ENCODE measurements around the gene RNU6-8.

DNA sequence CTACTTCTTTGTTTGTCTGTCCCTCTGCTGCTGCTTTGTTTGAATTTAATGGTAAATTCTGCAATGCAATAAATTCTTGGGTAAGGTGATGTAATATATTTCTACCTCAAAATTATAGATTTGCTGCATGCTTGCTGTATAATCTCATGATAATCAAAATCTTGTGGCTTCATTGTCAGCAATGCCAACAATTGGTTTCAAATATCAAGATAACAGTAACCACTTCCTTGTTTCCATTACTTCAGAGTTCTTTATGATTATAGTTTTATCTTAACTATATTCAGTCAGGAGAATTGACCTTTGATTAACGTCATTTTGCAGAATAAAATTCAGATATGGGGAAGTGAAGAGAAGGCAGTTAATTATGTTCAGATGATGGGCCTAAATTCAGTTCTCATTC is 30.2 kb upstream of the RNU6-8 start:
- TF ChIP-seq TARDBP (IDR thresholded peaks at IDR 0.05) (no peak), ARNT (IDR thresholded peaks at IDR 0.05) (no peak), SP1 (IDR thresholded peaks at IDR 0.05) (no peak), ELF4 (IDR thresholded peaks at IDR 0.05) (no peak), PKNOX1 (IDR thresholded peaks at IDR 0.05) (no peak)

Measured in HEK293T (cell line).